ENCODE measurements around the gene KCNJ5. TPM values are rescaled to one million over a fixed set of nuclear protein-coding genes. Genes with fewer than 3 reads are reported as not detected.

KCNJ5 gene
- total and polyA plus RNA-seq, 7 experiments from 2014 or later = 0.11 to 0.24 (median 0.17) TPM; not detected in 4

- Histone ChIP-seq H3K27ac (ENCODE audit: low read depth, low read length) (no peak overlapping the region), H3K4me1 (ENCODE audit: control insufficient read depth in 2 of 2, insufficient read depth in 2 of 2, low read length in 2 of 2) (no peaks in the 10 kb centered on the region), H3K4me3 (ENCODE audit: low read length) (no peak overlapping the region), H3K36me3 (ENCODE audit: control insufficient read depth in 2 of 3, insufficient read depth in 3 of 3, low read length in 3 of 3) (no peaks in the 10 kb centered on the region), H3K9me3 (ENCODE audit: control insufficient read depth in 2 of 3, low read length in 3 of 3) (no peaks in the 10 kb centered on the region), H3K27me3 (ENCODE audit: control insufficient read depth in 2 of 2, insufficient read depth in 2 of 2, low read length in 2 of 2) (no peaks in the 10 kb centered on the region)
- no peak overlapping the region for H3K4me3 Mint-ChIP-seq
- peaks cover 0 to 2% (median 0%) of the 10 kb centered on the region in 7 donors for H3K4me1 Mint-ChIP-seq
- H3K27ac Mint-ChIP-seq = peak overlapping the region in 2 of 9 donors; percentile 29 to 44
- H3K9me3 Mint-ChIP-seq = no peaks in the 10 kb centered on the region
- H3K36me3 Mint-ChIP-seq = no peaks in the 10 kb centered on the region
- intact Hi-C loops (cut with micrococcal nuclease) = no loop called here
- peak in 7 of 9 donors; percentile 17 to 64 (median 52) for DNase-seq
- POLR2A ChIA-PET = interaction anchor here (0.7 to 0.9 kb wide), 3 partner anchors 152 to 825 kb away, joined by 3 to 4 read pairs (median 3); no protein-coding TSS in a partner anchor
- peak; percentile 55 for ATAC-seq
- CTCF ChIA-PET = interaction anchor here (0.6 kb wide), 1 partner anchor 775 kb away, joined by 4 read pairs; no protein-coding TSS in a partner anchor
- H3K27me3 Mint-ChIP-seq = peaks cover 0 to 31% (median 0%) of the 10 kb centered on the region in 5 donors
These were observed 22.1 kb upstream of the KCNJ5 start for GRCh38 chr11:128868841-128869671.

GRCh38 chr11:128871168-128871610 lies 20.0 kb upstream of the KCNJ5 start:
- H3K4me3 ChIP-seq (ENCODE audit: low read length) = no peak overlapping the region
- Mint-ChIP-seq H3K4me1 (peaks cover 0 to 2% (median 0%) of the 10 kb centered on the region in 7 donors), H3K36me3 (no peaks in the 10 kb centered on the region), H3K4me3 (no peak overlapping the region), H3K9me3 (no peaks in the 10 kb centered on the region), H3K27me3 (peaks cover 0 to 32% (median 0%) of the 10 kb centered on the region in 5 donors), H3K27ac (no peak overlapping the region)
- DNase-seq (no peak), ATAC-seq (no peak)
- no peaks in the 10 kb centered on the region for H3K27me3 ChIP-seq (ENCODE audit: control insufficient read depth in 2 of 2, insufficient read depth in 2 of 2, low read length in 2 of 2)
- no peaks in the 10 kb centered on the region for H3K9me3 ChIP-seq (ENCODE audit: control insufficient read depth in 2 of 3, low read length in 3 of 3)
- H3K27ac ChIP-seq (ENCODE audit: low read depth, low read length) = no peak overlapping the region
- H3K4me1 ChIP-seq (ENCODE audit: control insufficient read depth in 2 of 2, insufficient read depth in 2 of 2, low read length in 2 of 2) = no peaks in the 10 kb centered on the region
- POLR2A ChIA-PET = no interaction called here
- intact Hi-C loops (cut with micrococcal nuclease) = no loop called here
- H3K36me3 ChIP-seq (ENCODE audit: control insufficient read depth in 2 of 3, insufficient read depth in 3 of 3, low read length in 3 of 3) = no peaks in the 10 kb centered on the region
- CTCF ChIA-PET = no interaction called here

- no peaks in the 10 kb centered on the region for H3K9me3 Mint-ChIP-seq
- intact Hi-C loops (cut with micrococcal nuclease) = no loop called here
- H3K27me3 Mint-ChIP-seq = peaks cover 0 to 30% (median 0%) of the 10 kb centered on the region in 5 donors
- DNase-seq (no peak), ATAC-seq (no peak)
- Histone ChIP-seq H3K9me3 (ENCODE audit: control insufficient read depth in 2 of 3, low read length in 3 of 3) (no peaks in the 10 kb centered on the region), H3K36me3 (ENCODE audit: control insufficient read depth in 2 of 3, insufficient read depth in 3 of 3, low read length in 3 of 3) (no peaks in the 10 kb centered on the region), H3K4me1 (ENCODE audit: control insufficient read depth in 2 of 2, insufficient read depth in 2 of 2, low read length in 2 of 2) (no peaks in the 10 kb centered on the region), H3K4me3 (ENCODE audit: low read length) (no peak overlapping the region), H3K27me3 (ENCODE audit: control insufficient read depth in 2 of 2, insufficient read depth in 2 of 2, low read length in 2 of 2) (no peaks in the 10 kb centered on the region), H3K27ac (ENCODE audit: low read depth, low read length) (no peak overlapping the region)
- peaks cover 0 to 2% (median 0%) of the 10 kb centered on the region in 7 donors for H3K4me1 Mint-ChIP-seq
- H3K27ac Mint-ChIP-seq = no peak overlapping the region
- ChIA-PET POLR2A (no interaction called here), CTCF (no interaction called here)
- no peak overlapping the region for H3K4me3 Mint-ChIP-seq
- H3K36me3 Mint-ChIP-seq = no peaks in the 10 kb centered on the region
These were observed 19.1 kb upstream of the KCNJ5 start for GRCh38 chr11:128872094-128872493.

- DNase-seq (no peak), ATAC-seq (no peak)
- ChIA-PET CTCF (no interaction called here), POLR2A (no interaction called here)
- intact Hi-C loops (cut with micrococcal nuclease) = no loop called here
- Histone ChIP-seq H3K27ac (ENCODE audit: low read depth, low read length) (no peak overlapping the region), H3K27me3 (ENCODE audit: control insufficient read depth in 2 of 2, insufficient read depth in 2 of 2, low read length in 2 of 2) (no peaks in the 10 kb centered on the region), H3K36me3 (ENCODE audit: control insufficient read depth in 2 of 3, insufficient read depth in 3 of 3, low read length in 3 of 3) (no peaks in the 10 kb centered on the region), H3K9me3 (ENCODE audit: control insufficient read depth in 2 of 3, low read length in 3 of 3) (no peaks in the 10 kb centered on the region), H3K4me3 (ENCODE audit: low read length) (no peak overlapping the region), H3K4me1 (ENCODE audit: control insufficient read depth in 2 of 2, insufficient read depth in 2 of 2, low read length in 2 of 2) (no peaks in the 10 kb centered on the region)
- Mint-ChIP-seq H3K36me3 (no peaks in the 10 kb centered on the region), H3K4me1 (peaks cover 0 to 2% (median 0%) of the 10 kb centered on the region in 7 donors), H3K9me3 (no peaks in the 10 kb centered on the region), H3K27ac (no peak overlapping the region), H3K4me3 (no peak overlapping the region), H3K27me3 (peaks cover 0 to 29% (median 0%) of the 10 kb centered on the region in 5 donors)
These were observed 18.6 kb upstream of the KCNJ5 start for GRCh38 chr11:128872594-128872993.

GRCh38 chr11:128874427-128874826 lies 16.7 kb upstream of the KCNJ5 start:
- Histone ChIP-seq H3K27ac (ENCODE audit: low read depth, low read length) (no peak overlapping the region), H3K36me3 (ENCODE audit: control insufficient read depth in 2 of 3, insufficient read depth in 3 of 3, low read length in 3 of 3) (no peaks in the 10 kb centered on the region), H3K4me1 (ENCODE audit: control insufficient read depth in 2 of 2, insufficient read depth in 2 of 2, low read length in 2 of 2) (no peaks in the 10 kb centered on the region), H3K9me3 (ENCODE audit: control insufficient read depth in 2 of 3, low read length in 3 of 3) (no peaks in the 10 kb centered on the region), H3K27me3 (ENCODE audit: control insufficient read depth in 2 of 2, insufficient read depth in 2 of 2, low read length in 2 of 2) (no peaks in the 10 kb centered on the region), H3K4me3 (ENCODE audit: low read length) (no peak overlapping the region)
- POLR2A ChIA-PET = no interaction called here
- CTCF ChIA-PET = interaction anchor here (0.7 to 0.8 kb wide), 2 partner anchors 14 to 82 kb away, joined by 3 read pairs; no protein-coding TSS in a partner anchor
- H3K4me3 Mint-ChIP-seq = no peak overlapping the region
- H3K36me3 Mint-ChIP-seq = no peaks in the 10 kb centered on the region
- no peak overlapping the region for H3K27ac Mint-ChIP-seq
- no peak for ATAC-seq
- peaks cover 0 to 2% (median 0%) of the 10 kb centered on the region in 7 donors for H3K4me1 Mint-ChIP-seq
- no peaks in the 10 kb centered on the region for H3K9me3 Mint-ChIP-seq
- no peak for DNase-seq
- peaks cover 0 to 33% (median 0%) of the 10 kb centered on the region in 5 donors for H3K27me3 Mint-ChIP-seq
- intact Hi-C loops (cut with micrococcal nuclease) = no loop called here

GRCh38 chr11:128876133-128876650 lies 15.0 kb upstream of the KCNJ5 start:
- no peak overlapping the region for H3K27ac Mint-ChIP-seq
- H3K9me3 ChIP-seq (ENCODE audit: control insufficient read depth in 2 of 3, low read length in 3 of 3) = no peaks in the 10 kb centered on the region
- no peak for DNase-seq
- no peaks in the 10 kb centered on the region for H3K9me3 Mint-ChIP-seq
- H3K4me3 ChIP-seq (ENCODE audit: low read length) = no peak overlapping the region
- CTCF ChIA-PET = no interaction called here
- no peak overlapping the region for H3K4me3 Mint-ChIP-seq
- POLR2A ChIA-PET = no interaction called here
- H3K27me3 Mint-ChIP-seq = peaks cover 0 to 34% (median under 1%) of the 10 kb centered on the region in 5 donors
- intact Hi-C loops (cut with micrococcal nuclease) = no loop called here
- no peak overlapping the region for H3K27ac ChIP-seq (ENCODE audit: low read depth, low read length)
- no peak for ATAC-seq
- H3K36me3 ChIP-seq (ENCODE audit: control insufficient read depth in 2 of 3, insufficient read depth in 3 of 3, low read length in 3 of 3) = no peaks in the 10 kb centered on the region
- H3K27me3 ChIP-seq (ENCODE audit: control insufficient read depth in 2 of 2, insufficient read depth in 2 of 2, low read length in 2 of 2) = peaks cover 0 to 1% of the 10 kb centered on the region in 2 donors
- peaks cover 0 to 2% (median 0%) of the 10 kb centered on the region in 7 donors for H3K4me1 Mint-ChIP-seq
- H3K36me3 Mint-ChIP-seq = no peaks in the 10 kb centered on the region
- H3K4me1 ChIP-seq (ENCODE audit: control insufficient read depth in 2 of 2, insufficient read depth in 2 of 2, low read length in 2 of 2) = no peaks in the 10 kb centered on the region
